HG03575 (cell line): Measurements from ENCODE around the gene LYSET.
"Not testable (repeated sequence)": the region's sequence is repeated elsewhere in the genome, so short reads cannot be mapped to it uniquely, and the experiment has no call there.

Experiments used
- ATAC-seq: cut with Tn5 transposase; IDR thresholded peaks from one replicate; pipeline ENCODE4 v1.9.1; 2021; ENCODE audit not compliant: unreplicated experiment, insufficient number of reproducible peaks, low FRiP score; ENCODE audit errors: extremely low read depth

The LYSET gene

DNA sequence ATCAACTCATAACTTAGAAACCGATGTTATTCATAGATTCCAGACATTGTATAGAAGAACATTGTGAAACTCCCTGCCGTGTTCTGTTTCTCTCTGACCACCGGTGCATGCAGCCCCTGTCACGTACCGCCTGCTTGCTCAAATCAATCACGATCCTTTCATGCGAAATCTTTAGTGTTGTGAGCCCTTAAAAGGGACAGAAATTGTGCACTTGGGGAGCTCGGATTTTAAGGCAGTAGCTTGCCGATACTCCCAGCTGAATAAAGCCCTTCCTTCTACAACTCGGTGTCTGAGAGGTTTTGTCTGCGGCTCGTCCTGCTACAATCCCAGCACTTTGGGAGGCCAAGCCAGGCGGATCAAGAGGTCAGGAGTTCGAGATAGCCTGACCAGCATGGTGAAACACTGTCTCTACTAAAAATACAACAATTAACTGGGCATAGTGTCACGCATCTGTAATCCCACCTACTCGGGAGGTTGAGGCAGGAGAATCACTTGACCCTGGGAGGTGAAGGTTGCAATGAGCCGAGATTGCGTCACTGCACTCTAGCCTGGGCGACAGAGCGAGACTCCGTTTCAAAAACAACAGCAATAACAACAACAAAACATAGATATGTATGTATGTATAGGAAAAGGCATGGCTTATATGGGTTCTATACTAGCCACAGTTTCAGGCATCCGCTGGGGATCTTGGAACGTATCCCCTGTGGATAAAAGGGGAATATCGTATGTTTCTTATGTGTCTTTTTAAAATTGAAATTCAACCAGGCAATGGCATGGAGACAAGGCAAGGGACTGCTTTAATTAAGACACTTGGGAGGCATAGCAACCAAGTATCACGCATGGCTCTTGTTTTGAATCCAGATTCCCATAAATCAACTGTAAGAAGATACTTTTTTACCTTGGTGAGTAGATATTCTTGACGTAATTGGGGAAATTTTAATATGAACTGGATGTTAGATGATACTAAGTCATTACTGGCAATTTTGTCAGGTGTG, 19.5 kb upstream of the LYSET start:
- ATAC-seq = not testable (repeated sequence)

DNA sequence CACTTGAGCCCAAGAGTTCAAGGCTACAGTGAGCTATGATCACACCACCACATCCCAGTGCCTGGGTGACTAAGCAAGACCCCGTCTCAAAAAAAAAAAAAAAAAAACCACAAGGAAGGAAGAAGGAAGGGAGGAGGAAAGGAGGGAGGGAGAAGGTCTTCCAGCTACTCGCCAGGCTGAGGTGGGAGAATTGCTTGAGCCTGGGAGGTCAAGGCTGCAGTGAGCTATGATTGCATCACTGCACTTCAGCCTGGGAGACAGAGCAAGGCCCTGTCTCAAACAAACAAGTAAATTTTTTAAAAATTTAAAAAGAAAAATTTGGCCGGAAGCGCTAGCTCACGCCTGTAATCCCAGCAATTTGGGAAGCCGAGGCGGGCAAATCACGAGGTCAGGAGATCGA, 16.5 kb upstream of the LYSET start:
- not testable (repeated sequence) for ATAC-seq

DNA sequence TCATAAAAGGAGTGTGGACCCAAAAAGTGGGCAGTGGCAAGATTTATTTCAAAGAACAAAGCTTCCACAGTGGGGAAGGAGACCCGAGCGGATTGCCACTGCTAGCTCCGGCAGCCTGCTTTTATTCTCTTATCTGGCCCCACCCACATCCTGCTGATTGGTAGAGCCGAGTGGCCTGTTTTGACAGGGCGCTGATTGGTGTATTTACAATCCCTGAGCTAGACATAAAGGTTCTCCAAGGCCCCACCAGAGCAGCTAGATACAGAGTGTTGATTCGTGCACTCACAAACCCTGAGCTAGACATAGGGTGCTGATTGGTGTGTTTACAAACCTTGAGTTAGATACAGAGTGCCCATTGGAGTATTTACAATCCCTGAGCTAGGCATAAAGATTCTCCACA, 15.5 kb upstream of the LYSET start:
- ATAC-seq = not testable (repeated sequence)

DNA sequence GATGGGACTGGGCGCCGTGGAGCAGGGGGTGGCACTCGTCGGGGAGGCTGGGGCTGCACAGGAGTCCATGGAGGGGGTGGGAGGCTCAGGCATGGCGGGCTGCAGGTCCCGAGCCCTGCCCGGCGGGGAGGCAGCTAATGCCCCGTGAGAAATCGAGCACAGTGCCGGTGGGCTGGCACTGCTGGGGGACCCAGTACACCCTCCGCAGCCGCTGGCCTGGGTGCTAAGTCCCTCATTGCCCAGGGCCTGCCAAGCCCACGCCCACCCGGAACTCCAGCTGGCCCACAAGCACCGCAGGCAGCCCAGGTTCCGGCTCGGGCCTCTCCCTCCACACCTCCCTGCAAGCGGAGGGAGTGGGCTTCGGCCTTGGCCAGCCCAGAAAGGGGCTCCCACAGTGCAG, 15.0 kb upstream of the LYSET start:
- not testable (repeated sequence) for ATAC-seq

DNA sequence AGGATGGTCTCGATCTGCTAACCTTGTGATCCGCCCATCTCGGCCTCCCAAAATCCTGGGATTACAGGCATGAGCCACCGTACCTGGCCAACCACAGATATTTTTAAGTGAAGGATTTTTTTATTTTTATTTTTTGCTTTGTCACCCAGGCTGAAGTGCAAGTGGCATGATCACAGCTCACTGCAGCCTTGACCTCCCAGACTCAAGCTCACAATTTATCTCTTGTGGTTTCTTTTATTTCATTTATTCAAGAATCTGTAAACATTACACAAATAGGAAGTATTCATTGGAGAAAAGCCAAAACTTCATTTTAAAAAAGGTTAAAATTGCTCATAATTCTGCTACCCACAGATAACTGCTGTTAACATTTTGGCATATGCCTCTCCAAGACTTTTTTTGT, 13.7 kb upstream of the LYSET start:
- ATAC-seq = no peak

DNA sequence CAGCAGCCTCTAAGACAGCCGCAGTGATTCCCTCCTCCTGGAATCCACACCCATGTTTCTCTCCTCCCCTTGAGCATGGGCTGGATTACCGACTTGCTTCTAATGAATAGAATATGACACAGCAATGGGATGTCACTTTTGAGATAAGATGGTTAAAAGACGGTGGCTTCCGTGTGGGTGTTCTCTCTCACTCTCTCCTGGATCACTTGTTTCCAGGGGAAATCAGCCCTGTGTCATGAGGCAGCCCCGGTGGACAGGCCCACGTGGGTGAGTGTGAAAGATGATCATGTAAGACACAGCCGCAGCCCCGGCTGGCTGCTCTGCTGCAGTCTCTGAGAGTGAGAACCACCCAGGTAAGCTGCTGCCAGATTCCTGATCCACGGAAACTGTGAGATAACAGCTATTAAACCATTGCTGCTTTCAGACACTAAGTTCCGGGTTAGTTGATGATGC, 11.1 kb upstream of the LYSET start:
- ATAC-seq = no peak

DNA sequence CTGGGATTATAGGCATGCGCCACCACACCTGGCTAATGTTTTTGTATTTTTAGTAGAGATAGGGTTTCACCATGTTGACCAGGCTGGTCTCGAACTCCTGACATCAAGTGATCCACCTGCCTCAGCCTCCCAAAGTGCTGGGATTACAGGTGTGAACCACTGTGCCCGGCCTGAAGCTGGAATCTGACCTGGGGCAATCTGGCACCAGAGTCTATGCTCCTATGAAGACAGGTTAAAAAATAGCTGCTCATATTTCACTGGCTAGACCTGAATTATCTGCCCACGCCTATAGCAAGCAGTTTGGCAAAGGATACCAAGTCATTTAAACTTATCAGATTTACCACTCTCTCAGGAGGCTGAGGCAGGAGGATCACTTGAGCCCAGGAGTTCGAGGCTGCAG, 10.4 kb upstream of the LYSET start:
- ATAC-seq = not testable (repeated sequence)

DNA sequence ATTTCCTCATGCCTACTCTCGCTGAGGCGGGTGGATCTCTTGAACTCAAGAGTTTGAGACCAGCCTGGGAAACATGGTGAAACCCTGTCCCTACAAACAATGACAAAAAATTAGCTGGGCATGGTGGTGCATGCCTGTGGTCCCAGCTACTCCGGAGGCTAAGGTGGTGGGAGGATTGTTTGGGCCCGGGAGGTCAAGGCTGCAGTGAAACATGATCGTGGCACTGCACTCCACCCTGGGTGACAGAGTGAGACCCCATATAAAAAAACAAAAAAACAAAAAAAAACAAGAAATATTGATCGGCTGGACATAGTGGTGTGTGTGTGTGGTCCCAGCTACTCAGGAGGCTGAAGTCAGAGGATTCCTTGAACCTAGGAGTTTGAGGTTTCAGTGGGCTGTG, 9.6 kb upstream of the LYSET start:
- ATAC-seq = no peak

DNA sequence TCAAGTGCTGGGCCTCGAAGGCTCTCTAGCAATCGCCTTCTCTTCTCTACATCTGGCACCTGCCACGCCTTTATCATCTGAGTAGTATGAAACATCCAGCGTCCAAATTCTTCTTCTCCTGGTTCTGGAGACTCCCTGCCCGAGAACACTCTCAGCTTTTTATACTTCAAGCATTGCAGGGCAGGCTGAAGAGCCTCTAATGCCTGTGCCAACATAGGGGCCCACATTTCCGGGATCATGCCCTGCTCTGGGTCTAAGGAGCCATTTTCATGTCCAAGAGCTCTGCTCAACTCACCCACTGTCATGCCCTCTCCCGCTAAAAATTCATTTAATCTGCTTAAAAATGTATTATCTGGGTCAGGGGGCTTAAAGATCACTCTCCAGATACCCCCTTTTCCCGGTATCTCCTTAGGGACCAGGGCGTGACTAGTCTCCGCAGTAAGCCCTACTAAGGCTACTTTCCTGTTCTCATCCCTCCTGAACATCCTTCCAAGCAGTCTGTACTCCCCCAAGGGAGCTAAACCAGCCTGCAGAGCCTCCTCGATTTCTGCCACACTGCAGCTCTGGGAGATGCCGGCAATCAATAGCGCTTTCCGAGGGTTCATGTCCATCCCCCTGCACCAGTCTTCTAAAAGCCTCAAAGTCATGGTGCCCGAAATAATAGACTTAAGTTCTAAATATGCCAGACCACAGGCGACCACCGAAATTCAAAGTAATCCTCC, 1.4 kb upstream of the LYSET start:
- no peak for ATAC-seq

DNA sequence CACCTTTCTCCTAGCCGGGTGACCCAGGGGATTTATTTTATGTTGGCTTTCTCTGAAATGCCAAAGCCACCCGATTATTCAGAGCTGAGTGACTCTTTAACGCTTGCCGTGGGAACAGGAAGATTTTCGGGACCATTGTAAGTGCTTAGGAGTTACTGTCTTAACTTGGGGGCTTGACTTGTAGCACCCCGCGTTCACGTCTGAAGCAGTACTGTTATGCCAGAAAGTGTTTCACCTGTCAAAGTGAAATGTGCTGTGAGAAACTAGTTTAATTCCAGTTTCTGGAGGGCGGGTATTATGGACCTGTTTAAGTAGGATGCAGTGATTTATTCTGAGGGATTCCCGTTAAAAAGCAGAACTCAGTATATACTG, 218 bp downstream of the LYSET start:
- ATAC-seq = no peak

DNA sequence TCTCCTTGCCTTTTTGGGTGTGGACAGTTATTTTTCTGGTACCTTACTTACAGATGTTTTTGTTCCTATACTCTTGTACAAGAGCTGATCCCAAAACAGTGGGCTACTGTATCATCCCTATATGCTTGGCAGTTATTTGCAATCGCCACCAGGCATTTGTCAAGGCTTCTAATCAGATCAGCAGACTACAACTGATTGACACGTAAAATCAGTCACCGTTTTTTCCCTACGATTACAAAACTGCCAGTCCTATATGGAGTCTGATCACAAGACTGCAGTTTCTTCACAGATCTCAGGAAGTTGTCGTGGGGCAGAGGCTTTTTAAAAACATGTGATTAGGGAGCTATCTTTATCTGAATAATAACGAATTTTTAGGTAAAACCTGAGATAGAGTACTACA, 1.3 kb downstream of the LYSET start:
- no peak for ATAC-seq

DNA sequence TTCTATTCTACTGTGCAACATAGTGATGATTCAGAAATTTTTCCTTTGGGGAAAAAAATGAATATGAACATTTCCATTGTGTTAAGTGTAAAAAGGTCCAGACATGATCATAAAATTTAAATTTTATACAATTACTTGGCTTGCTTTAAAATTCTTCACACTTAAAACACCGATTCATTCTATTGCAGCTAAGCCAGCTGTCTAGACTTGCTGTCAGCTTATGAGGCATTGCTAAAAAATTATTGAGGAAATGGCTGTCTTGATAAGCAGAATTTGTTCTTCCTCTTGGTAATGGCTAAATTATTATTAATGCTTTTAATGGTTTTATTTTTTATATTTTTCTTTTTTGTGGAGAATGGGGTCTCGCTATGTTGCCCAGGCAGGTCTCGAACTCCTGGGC, 1.8 kb downstream of the LYSET start:
- ATAC-seq = no peak

DNA sequence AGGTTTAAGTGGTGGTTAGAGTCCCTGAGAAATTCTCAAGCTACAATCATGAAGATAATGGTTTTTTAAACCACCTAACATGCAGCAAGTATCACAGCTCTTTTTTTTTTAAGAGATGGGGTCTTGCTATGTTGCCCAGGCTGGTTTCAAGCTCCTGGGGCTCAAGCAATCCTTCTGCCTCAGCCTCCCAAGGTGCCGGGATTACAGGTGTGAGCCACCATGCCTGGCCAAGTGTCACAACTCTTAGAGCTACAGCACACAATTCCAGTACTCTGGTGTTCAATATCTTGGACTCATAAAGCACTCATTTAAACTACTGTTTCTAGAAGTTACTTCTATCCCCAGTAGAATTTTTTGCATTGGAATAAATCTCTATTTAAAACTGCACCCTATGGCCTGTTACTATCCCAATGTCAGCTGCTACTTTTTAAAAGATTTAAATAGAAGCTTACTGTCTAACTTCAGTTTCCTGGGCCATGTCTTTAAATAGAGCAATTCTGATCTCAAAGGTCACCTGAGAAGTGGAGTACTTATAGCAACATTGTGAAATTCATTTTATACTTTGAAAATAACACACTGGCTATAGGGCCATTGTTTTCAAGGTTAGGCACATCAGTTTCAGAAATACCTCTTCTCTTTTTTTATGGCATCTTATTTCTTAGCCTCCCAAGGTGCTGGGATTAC, 10.3 kb downstream of the LYSET start:
- ATAC-seq = no peak

DNA sequence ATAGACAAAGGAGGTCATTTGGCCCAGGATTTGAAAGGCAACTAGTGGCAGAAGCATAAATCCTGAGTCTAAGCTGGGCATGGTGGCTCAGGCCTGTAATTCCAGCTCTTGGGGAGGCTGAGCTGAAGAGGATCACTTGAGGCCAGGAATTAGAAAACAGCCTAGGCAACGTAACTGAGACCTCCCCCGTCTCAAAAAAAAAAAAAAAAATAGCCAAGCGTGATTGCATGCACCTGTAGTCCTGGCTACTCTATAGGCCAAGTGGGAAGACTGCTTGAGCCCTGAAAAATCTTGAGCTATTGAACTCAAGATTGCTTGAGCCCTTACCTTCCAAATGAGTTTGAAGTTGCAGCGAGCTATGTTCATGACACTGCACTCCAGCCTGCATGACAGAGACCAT, 13.9 kb downstream of the LYSET start:
- no peak for ATAC-seq

DNA sequence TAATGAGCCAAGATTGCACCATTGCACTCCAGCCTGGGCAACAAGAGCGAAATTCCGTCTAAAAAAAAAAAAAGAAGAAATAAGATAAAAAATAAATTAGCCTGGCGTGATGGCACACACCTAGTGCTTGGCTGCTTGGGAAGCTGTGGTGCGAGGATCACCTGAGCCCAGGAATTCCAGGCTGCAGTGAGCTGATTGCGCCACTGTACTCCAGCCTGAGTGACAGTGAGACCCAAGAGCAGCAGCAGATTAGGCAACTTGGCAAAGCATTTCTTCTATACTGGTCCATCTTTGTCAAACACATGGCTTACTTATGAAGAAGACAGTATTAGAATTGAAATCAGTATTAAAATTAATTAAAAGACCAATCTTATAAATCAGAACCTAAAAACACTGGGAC, 15.4 kb downstream of the LYSET start:
- ATAC-seq = no peak

DNA sequence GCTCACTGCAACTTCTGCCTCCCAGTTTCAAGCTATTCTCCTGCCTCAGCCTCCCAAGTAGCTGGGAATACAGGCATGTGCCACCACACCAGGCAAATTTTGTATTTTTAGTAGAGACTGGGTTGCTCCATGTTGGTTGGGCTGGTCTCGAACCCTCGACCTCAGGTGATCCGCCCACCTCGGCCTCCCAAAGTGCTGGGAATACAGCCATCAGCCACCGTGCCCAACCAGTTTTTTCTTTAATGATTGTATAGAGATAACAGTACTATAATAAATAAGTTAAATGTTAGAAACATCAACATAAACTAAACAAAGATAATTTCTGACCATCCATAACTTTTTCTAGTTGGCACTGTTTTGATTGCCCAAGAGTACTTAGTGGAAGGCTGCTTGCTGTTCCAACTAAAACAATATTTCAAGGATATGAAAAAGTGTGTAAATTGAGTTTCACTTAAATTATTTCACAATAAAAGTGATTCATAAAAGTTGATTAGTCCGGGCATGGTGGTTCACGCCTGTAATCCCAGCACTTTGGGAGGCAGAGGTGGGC, 16.1 kb downstream of the LYSET start:
- no peak for ATAC-seq

DNA sequence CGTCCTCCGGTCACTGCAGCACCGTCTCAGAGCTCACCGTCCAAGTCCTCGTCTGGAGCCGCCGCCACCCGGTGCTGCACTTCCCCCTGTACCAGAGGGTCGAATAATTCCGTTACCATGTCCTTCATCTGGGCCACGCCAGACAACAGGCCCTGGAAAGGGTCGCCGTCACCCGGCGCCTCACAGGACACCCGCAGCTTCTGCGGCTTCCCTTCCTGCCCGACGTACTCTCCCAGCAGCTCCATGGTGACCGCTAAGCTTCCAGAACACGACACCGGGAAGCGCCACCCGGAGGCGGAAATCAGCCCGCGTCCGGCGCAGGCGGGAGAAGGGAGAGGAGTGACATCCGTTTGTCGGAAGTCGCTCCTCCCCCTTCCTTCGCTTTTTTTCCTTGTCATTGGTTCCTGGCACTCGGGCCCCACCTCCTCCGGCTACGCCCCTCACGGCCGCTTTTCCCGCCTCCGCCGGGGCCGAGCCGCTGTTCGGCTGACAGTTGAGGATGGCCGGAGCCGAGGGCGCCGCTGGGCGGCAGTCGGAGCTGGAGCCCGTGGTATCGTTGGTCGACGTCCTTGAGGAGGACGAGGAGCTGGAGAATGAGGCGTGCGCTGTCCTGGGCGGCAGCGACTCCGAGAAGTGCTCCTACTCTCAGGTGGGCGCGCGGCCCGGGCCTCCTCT, 21.8 kb downstream of the LYSET start, which contains the start of the genes GON7 and UBR7:
Gene GON7 (minus strand): TSS at position 273 of the 675 bp plus-strand sequence. CDS start 28 bp downstream, at position 245.
Gene UBR7 (plus strand): TSS at position 464 of the 675 bp plus-strand sequence. CDS start 36 bp downstream, at position 500.
- peak; percentile 48 for ATAC-seq

DNA sequence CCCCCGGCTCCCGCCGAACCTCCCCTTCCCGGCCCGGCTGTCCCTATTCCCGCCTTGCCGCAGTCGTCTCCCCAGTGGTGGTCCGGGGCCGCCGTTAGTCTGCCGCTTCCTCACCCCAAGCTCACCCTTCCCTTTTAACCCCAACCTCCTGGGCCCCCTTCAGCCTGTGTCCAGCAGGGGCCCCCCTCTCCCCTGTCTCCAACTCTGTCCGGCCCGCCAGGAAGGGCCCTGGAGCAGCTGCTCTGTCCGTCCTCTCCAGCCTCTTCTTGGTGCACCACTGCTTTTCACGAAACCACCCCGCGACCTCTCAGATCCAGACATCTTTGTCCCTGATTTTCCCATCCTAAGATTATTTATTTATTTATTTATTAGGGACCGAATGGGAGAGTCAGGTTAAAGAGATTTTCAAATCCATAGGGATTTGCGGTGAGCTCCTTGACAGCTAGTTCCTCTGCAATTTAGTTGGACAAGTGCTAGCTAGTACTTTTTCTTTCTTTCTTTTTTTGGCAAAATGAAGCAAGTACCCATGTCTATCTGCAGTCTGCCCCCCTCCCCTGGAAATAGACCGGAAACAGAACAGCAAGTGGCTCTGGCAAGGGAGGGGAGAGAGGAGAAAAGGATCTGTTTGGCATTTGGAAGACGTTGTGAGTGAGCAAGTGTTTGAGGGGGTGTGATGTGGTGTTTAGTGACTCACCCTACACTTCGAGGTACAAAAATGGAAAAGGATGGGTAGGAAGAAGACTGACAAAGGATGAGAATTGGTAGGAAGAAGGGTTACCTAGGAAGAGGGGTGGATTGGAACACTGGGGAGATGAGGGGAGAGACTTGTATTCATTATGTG, 22.6 kb downstream of the LYSET start:
- peak; percentile 7 for ATAC-seq
